GM18498 (cell line): ENCODE data around the gene BCAP31.
"Not testable (repeated sequence)": the region's sequence is repeated elsewhere in the genome, so short reads cannot be mapped to it uniquely, and the experiment has no call there.

ENCODE experiments used
- ATAC-seq: cut with Tn5 transposase; IDR thresholded peaks from one replicate; pipeline ENCODE4 v1.9.1; 2021; ENCODE audit warnings: mild to moderate bottlenecking, moderate library complexity; ENCODE audit not compliant: unreplicated experiment

Gene BCAP31

DNA sequence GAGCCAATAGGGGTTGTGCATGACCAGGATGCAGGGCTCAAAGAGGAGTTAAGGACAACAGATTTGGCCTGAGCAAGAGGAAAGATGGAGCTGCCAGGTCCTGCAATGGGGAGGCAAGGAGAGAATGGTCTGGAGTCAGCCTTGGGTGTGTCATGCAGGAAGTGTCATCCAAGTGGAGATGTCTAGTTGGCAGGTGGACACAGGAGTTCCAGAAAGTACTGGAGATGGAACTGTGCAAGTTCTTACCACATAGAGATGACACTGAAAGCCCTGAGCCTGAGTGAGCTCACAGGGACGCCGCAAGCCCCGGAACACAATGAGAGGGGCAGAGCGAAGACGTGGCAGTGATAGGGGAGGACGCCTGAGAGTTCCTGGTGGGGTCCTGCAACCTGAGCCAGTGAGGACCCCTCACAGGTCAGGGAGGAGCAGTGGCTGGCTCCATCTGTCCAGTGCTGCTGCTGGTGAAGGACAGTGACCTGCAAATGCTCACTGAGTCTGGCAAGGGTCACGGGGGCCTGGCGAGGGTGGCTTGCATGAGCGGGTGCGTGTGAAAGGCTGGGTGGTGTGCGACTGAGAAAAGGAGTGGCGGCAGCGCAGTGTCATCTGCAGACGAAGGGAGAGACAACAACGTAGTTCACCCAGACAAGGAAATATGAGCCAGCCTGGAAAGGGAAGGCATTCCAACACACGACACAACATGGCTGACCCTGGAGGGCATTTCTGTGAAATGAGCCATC, 27.0 kb downstream of the BCAP31 start:
- ATAC-seq = not testable (repeated sequence)

DNA sequence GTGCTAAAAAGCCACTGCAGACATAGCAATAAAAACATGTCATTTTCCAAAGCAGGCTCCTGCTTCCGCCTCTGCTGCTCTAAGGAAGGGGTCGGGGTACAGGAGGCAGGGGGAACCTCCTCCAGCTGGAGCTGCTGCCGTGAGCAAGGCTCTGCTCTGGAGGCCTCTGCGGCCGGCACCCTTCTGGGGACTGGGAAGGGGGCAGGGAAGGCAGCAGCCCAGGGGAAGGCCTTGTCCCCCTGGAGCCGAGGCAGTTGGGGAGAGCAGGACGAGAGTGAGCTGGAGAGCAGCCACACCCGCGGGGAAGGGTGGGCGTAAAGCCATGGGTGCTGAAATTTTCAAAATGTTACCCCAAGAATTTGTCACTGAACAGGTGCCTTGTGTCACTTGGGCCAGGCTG, 27.6 kb downstream of the BCAP31 start:
- not testable (repeated sequence) for ATAC-seq

- no peak for ATAC-seq
These were observed 28.1 kb downstream of the BCAP31 start for GRCh38 chrX:153696100-153696499.

DNA sequence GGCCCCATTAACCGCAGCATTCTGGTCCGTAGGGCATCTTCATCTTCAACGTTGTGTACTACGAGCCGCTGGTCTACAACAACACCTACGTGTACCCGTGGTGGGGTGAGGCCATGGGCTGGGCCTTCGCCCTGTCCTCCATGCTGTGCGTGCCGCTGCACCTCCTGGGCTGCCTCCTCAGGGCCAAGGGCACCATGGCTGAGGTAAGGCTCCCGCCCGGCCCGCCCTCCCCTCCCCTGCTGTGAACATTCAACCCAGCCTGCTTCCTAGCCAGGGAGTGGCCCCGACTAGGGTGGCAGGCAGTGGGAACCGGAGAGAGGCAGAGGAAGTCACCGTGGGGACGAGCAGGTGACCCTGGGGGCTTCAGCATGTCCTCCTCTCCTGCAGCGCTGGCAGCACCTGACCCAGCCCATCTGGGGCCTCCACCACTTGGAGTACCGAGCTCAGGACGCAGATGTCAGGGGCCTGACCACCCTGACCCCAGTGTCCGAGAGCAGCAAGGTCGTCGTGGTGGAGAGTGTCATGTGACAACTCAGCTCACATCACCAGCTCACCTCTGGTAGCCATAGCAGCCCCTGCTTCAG, 29.4 kb downstream of the BCAP31 start:
- ATAC-seq = no peak

- not testable (repeated sequence) for ATAC-seq
These were observed 29.9 kb downstream of the BCAP31 start for GRCh38 chrX:153694256-153694655.

- ATAC-seq = no peak
These were observed 30.7 kb downstream of the BCAP31 start for GRCh38 chrX:153693216-153694086.

DNA sequence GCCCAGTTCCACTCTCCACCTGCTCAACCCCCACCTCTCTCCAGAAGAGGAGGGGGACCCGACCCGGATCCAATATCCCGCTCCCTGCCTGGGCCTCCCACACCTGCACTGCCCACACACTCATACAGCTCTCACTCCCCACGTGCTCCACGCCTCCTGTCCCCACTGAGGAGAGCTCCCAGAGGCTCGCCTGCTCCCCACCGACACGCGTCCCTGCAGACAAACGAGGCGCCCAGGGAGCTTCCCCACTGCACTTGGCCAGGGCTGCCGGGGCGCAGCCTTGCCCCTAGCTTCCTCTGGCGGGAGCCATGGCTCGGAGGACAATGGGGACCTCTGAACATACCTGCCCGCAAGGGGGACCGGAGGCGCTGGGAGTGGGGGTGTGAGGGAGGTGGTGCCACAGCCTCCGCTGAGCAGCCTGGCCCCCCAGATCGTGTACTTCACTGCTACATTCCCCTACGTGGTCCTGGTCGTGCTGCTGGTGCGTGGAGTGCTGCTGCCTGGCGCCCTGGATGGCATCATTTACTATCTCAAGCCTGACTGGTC, 31.5 kb downstream of the BCAP31 start:
- ATAC-seq = no peak

DNA sequence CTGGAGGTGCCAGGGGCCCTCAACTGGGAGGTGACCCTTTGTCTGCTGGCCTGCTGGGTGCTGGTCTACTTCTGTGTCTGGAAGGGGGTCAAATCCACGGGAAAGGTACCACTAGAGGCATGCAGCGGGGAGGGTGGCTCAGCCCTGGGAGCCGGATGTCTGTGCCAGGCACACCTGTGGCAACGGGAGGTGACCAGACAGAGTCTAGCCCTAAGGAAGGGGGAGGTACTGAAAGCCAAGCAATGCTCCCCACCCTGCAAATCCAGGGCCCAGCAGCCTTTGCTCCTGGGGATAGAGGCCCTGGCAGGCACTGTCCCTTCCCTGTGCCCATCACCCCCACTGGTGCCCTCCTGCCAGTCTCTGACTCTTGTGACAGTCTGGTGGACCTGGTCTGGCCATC, 32.2 kb downstream of the BCAP31 start:
- ATAC-seq = no peak

GRCh38 chrX:153691032-153691827, 33.0 kb downstream of the BCAP31 start:
- not testable (repeated sequence) for ATAC-seq

DNA sequence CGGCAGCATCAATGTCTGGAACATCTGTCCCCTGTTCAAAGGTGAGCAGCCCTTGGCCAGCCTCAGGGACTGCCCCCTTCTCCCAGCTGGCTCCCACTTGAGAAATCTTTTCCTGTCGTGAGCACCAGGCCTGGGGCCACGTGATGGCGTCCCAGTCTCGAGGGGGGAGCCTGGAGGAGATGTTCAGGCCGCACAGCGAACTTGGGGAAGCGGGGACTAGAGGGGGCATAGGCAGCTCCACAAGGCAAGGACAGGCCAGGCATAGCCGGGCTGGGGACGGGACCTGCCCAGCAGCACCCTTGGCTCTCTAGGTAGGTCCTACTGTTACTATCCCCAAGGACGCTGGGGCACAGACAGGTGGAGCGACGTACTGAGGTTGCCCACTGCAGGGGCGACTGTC, 33.7 kb downstream of the BCAP31 start:
- no peak for ATAC-seq

- ATAC-seq = no peak
These were observed 34.3 kb downstream of the BCAP31 start for GRCh38 chrX:153689654-153690465.

DNA sequence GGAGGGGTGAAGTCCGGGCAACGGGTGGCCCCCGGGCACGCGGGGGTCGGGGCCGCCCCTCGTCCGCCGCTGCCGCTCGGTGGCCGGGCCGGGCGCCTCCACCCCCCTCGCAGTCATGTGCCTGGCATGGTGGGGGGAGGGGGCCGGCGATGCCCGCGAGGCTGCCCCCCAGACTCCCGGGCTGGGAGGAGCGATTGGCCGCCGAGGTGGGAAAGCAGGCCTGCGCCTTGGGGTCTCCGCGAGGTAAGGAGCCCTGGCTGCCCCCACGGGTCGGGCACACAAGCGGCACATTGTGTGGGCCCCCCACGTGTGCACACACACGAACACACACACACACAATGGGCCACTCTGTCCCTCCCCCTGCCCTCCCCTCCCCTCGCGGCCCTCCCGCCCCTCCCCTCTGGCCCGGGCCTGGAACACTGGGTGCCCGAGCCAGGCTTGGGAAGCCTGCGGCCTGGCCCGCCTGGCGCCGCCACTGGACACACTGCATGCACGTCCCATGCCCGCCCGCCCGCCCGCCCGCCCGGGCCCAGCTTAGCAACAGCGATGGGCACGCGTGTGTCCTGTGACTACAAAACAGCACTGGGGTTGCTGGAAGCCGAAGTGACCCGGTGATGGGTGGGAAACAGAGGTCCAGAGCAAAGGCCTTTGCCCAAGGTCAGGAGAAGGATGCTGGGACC, 35.1 kb downstream of the BCAP31 start:
- no peak for ATAC-seq

- no peak for ATAC-seq
These were observed 35.7 kb downstream of the BCAP31 start for GRCh38 chrX:153688506-153688905.

DNA sequence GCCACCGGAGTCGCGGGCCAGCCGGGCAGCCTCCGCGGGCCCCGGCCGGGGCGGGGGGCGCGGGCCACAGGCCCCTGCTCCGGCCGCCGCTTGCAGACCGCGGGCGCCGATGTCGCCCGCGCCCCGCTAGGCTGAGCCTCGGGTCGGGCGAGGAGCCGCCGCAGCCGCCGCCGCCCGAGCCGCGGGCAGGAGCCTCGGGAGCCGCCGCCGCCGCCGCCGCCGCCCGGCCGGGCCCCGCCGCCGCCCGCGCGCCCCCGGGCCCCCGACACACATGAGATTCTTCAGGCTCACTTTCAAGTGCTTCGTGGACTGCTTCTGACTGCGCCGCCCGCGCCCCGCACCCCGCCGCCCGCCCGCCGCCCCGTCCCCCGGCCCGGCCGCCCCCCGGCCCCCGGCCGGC, 36.1 kb downstream of the BCAP31 start:
- no peak for ATAC-seq

DNA sequence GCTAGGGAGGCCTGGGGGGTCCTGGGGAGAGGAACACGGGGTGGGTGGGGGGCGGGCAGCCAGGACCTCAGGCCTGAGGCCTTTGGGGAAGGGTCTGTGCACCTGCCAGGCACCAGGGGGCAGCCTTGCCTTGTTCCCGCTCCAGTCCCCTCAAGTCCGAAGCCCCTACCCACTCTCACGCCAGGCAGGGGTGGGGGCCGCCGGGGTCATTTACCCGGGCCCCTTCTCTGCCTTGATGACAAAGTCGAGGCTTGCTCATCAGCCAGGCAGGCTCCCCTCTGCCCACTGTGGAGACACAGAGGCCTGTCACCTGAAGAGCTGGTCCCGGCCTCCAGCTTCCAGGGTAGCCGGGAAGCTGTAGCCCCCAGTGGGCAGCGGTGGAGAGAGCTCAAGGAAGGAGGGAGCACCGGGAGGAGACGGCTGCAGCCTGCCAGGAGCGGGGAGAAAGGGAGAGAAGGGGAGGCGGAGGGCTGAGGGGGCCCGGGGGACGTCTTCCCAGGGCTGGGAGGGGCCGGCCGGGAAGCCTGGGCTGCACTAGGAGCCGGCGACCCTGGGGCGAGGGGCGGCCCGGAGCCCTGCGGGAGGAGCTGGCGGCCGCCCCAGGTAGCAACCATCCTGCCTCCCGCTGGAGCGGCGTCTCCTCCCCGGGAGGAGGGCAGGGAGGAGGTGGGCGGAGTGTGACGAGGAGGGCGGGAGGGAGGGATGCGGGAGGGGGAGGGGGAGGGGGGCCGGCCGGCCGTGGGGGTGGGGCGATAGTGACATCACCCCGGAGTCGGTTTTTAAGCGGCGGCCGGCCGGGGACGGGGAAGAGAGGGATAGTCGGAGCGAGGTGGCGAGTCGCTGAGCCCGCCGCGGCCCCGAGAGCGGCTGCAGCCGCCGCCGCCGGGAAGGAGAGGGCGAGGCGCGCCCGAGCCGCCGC, 36.8 kb downstream of the BCAP31 start, which contains the start of gene SLC6A8:
Gene SLC6A8, plus strand, starts transcription at position 806 of the 919 bp plus-strand sequence. CDS start 649 bp downstream, outside the sequence.
- ATAC-seq = no peak

GRCh38 chrX:153686711-153687110, 37.5 kb downstream of the BCAP31 start:
- no peak for ATAC-seq

DNA sequence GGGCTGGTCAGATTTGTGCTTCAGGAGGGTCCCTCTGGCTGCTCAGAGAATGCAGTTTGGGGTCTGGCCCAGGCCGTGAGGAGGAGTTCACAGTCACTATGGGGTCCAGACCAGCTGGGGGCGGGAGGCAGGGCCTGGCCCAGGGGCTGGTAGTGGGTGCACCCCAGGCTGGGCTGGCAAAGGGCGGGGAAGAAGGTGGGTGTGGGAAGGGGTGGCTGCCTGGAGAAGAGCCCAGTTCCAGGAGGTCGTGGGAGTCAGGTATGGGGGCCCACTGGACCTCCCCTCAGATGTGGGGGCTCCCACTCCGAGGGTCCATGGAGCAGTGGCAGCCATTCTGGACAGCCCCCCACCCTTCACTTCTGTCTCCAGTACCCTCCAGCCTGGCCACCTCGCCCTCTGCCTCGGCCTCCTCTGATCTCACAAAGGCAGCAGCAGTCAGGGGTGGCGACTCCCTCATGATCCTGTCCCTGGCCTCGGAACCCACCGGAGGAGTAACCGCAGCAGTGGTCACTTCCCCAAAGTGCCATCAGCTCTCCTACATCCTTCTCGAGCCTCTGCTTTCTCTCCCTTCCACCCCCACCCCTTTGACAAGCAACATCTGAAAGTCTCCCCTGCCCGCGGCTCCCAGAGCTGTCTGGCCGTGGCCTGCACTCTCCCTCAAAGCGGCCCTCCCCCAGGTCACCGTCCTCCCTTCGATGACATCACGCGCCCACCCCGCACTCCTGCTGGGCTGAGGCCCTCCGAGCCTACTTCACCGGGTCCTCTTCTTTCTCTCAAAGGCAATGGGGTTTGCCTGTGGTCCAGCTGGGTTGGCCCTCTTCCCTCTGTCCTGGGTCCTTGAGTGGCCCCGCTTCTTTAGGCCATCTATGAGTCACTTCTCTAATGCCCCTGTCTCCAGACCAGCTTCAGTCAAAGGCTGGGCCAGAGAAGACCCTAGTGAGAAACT, 38.2 kb downstream of the BCAP31 start:
- ATAC-seq = no peak
